HUDEP-2 (cell line): ENCODE data around the gene SIL1.

Source experiments
- DNase-seq, 76 experiments: peaks; one replicate each; lab custom pipeline; 2025; ENCODE audit not compliant: unreplicated experiment in 76 of 76; lab: John Stamatoyannopoulos, UW

The SIL1 gene

GRCh38 chr5:138964647-138965201 lies 233.4 kb downstream of the SIL1 start:
- no peak for DNase-seq

- DNase-seq = no peak
These were observed 234.3 kb downstream of the SIL1 start for GRCh38 chr5:138963763-138964371.

- no peak for DNase-seq
These were observed 235.4 kb downstream of the SIL1 start for GRCh38 chr5:138962614-138963370.

GRCh38 chr5:138961729-138962128 lies 236.4 kb downstream of the SIL1 start:
- DNase-seq = no peak

GRCh38 chr5:138961221-138961620 lies 236.9 kb downstream of the SIL1 start:
- DNase-seq = no peak

- DNase-seq = no peak
These were observed 237.9 kb downstream of the SIL1 start for GRCh38 chr5:138960145-138960692.

GRCh38 chr5:138956801-138957200 lies 241.4 kb downstream of the SIL1 start:
- no peak for DNase-seq

GRCh38 chr5:138955671-138956295 lies 242.4 kb downstream of the SIL1 start:
- DNase-seq = no peak

GRCh38 chr5:138955013-138955660 lies 243.0 kb downstream of the SIL1 start:
- no peak for DNase-seq

GRCh38 chr5:138954257-138955012 lies 243.7 kb downstream of the SIL1 start:
- no peak for DNase-seq

- peak in 75 of 76 experiments; percentile 10 to 95 (median 85) for DNase-seq
These were observed 244.5 kb downstream of the SIL1 start for GRCh38 chr5:138953387-138954256.

- peak in 53 of 76 experiments; percentile 14 to 74 (median 40) for DNase-seq
These were observed 245.2 kb downstream of the SIL1 start for GRCh38 chr5:138952962-138953361.

- peak in 2 of 76 experiments; percentile 34 to 35 for DNase-seq
These were observed 246.0 kb downstream of the SIL1 start for GRCh38 chr5:138951986-138952735.

GRCh38 chr5:138951091-138951985 lies 246.8 kb downstream of the SIL1 start:
- DNase-seq = no peak

GRCh38 chr5:138950421-138951031 lies 247.6 kb downstream of the SIL1 start:
- DNase-seq = peak in 2 of 76 experiments; percentile 7 to 19

- peak in 16 of 76 experiments; percentile 4 to 48 (median 14) for DNase-seq
These were observed 248.2 kb downstream of the SIL1 start for GRCh38 chr5:138949988-138950387.

- no peak for DNase-seq
These were observed 249.0 kb downstream of the SIL1 start for GRCh38 chr5:138949223-138949574.
